Measurements from ENCODE around the gene ZNF99.

DNA sequence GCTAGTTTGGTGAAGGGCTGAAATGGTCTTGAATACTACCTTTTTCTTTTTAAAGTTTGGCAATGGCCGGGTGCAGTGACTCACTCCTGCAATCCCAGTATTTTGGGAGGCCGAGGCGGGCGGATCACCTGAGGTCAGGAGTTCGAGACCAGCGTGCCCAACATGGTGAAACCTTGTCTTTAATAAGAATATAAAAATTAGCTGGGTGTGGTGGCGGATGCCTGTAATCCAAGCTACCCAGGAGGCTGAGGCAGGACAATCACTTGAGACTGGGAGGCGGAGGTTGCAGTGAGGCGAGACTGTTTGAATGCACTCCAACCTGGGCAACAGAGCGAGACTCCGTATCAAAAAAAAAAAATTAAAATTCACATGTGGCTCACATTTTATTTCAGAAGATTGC is 47.3 kb upstream of the ZNF99 start:
- no peak for TF ChIP-seq BACH1 (IDR thresholded peaks at IDR 0.05; ENCODE audit: low read length)
- TF ChIP-seq, protein P1, sequence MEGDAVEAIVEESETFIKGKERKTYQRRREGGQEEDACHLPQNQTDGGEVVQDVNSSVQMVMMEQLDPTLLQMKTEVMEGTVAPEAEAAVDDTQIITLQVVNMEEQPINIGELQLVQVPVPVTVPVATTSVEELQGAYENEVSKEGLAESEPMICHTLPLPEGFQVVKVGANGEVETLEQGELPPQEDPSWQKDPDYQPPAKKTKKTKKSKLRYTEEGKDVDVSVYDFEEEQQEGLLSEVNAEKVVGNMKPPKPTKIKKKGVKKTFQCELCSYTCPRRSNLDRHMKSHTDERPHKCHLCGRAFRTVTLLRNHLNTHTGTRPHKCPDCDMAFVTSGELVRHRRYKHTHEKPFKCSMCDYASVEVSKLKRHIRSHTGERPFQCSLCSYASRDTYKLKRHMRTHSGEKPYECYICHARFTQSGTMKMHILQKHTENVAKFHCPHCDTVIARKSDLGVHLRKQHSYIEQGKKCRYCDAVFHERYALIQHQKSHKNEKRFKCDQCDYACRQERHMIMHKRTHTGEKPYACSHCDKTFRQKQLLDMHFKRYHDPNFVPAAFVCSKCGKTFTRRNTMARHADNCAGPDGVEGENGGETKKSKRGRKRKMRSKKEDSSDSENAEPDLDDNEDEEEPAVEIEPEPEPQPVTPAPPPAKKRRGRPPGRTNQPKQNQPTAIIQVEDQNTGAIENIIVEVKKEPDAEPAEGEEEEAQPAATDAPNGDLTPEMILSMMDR (IDR thresholded peaks at IDR 0.05; ENCODE audit: control extremely low read depth in 1 of 3, insufficient read depth in 1 of 3, low read depth in 1 of 3, low read length in 3 of 3) = no peak
- TF ChIP-seq POLR2A (IDR thresholded peaks at IDR 0.05; ENCODE audit: control extremely low read depth in 1 of 2, low read depth in 2 of 2, low read length in 2 of 2) = no peak
- TF ChIP-seq GABPA (IDR thresholded peaks at IDR 0.05; ENCODE audit: borderline replicate concordance, insufficient read depth, low read length) = no peak
- TF ChIP-seq NANOG (IDR thresholded peaks at IDR 0.05; ENCODE audit: insufficient read depth, low read depth, low read length, poor library complexity, severe bottlenecking) = no peak
- no peak for TF ChIP-seq CBX5 (IDR thresholded peaks at IDR 0.05; ENCODE audit: low read depth, low read length)
- no peak for TF ChIP-seq RFX5 (IDR thresholded peaks at IDR 0.05; ENCODE audit: borderline replicate concordance, low read depth, low read length)
- TF ChIP-seq EZH2 (IDR thresholded peaks at IDR 0.05; ENCODE audit: low read depth, low read length, severe bottlenecking) = no peak
- TF ChIP-seq CREB1 (IDR thresholded peaks at IDR 0.05) = no peak
- no peak for TF ChIP-seq JUN (IDR thresholded peaks at IDR 0.05; ENCODE audit: low read depth, low read length)
- TF ChIP-seq MAX (IDR thresholded peaks at IDR 0.05) = no peak
- no peak for TF ChIP-seq TEAD4 (IDR thresholded peaks at IDR 0.05; ENCODE audit: low read depth, low read length)
- TF ChIP-seq EP300 (IDR thresholded peaks at IDR 0.05; ENCODE audit: borderline replicate concordance in 1 of 2, low read depth in 2 of 2, low read length in 2 of 2) = no peak
- no peak for TF ChIP-seq SIRT6 (IDR thresholded peaks at IDR 0.05; ENCODE audit: low read length)

All from H1 (cell line).